ENCODE data around the gene ZFPM1.

The ZFPM1 gene

GRCh38 chr16:88480829-88481228 is 27.7 kb downstream of the ZFPM1 start:
- TF ChIP-seq ZBTB7A (IDR thresholded peaks at IDR 0.05; ENCODE audit: low read depth) (no peak), TCF12 (IDR thresholded peaks at IDR 0.05; ENCODE audit: low read depth) (no peak), RAD21 (IDR thresholded peaks at IDR 0.05; ENCODE audit: low read depth) (no peak), FOXM1 (IDR thresholded peaks at IDR 0.05; ENCODE audit: borderline replicate concordance, low read depth) (no peak), CEBPB (IDR thresholded peaks at IDR 0.05) (no peak)

DNA sequence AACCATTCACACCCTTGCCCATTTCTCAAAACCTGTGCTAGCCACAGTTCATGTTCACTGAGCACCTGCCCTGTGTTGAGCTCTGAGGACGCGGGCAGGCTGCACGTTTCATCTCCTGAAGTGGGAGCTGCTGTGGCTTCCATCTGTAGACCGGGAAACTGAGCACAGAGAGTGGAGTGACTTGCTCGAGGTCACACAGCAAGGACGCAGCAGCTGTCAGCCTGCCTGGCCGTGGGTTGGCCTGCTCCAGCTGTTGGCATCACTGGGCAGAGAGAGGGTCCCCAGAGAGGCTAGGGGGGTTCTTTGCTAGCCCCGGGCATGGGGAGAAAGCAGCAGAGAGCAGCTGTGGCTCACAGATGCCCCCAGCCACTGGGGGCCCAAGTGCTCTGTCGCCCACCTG is 28.8 kb downstream of the ZFPM1 start:
- TF ChIP-seq TCF12 (IDR thresholded peaks at IDR 0.05; ENCODE audit: low read depth) (no peak), MAX (IDR thresholded peaks at IDR 0.05) (no peak), RAD21 (IDR thresholded peaks at IDR 0.05; ENCODE audit: low read depth) (no peak), CEBPB (IDR thresholded peaks at IDR 0.05) (no peak), NFIC (IDR thresholded peaks at IDR 0.05) (no peak), FOXM1 (IDR thresholded peaks at IDR 0.05; ENCODE audit: borderline replicate concordance, low read depth) (no peak), ZBTB7A (IDR thresholded peaks at IDR 0.05; ENCODE audit: low read depth) (no peak), TEAD4 (IDR thresholded peaks at IDR 0.05) (no peak), TAF1 (IDR thresholded peaks at IDR 0.05; ENCODE audit: low read depth) (no peak), YY1 (IDR thresholded peaks at IDR 0.05; ENCODE audit: low read depth) (no peak), USF1 (IDR thresholded peaks at IDR 0.05) (no peak)
- TF ChIP-seq, protein P1, sequence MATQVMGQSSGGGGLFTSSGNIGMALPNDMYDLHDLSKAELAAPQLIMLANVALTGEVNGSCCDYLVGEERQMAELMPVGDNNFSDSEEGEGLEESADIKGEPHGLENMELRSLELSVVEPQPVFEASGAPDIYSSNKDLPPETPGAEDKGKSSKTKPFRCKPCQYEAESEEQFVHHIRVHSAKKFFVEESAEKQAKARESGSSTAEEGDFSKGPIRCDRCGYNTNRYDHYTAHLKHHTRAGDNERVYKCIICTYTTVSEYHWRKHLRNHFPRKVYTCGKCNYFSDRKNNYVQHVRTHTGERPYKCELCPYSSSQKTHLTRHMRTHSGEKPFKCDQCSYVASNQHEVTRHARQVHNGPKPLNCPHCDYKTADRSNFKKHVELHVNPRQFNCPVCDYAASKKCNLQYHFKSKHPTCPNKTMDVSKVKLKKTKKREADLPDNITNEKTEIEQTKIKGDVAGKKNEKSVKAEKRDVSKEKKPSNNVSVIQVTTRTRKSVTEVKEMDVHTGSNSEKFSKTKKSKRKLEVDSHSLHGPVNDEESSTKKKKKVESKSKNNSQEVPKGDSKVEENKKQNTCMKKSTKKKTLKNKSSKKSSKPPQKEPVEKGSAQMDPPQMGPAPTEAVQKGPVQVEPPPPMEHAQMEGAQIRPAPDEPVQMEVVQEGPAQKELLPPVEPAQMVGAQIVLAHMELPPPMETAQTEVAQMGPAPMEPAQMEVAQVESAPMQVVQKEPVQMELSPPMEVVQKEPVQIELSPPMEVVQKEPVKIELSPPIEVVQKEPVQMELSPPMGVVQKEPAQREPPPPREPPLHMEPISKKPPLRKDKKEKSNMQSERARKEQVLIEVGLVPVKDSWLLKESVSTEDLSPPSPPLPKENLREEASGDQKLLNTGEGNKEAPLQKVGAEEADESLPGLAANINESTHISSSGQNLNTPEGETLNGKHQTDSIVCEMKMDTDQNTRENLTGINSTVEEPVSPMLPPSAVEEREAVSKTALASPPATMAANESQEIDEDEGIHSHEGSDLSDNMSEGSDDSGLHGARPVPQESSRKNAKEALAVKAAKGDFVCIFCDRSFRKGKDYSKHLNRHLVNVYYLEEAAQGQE (IDR thresholded peaks at IDR 0.05; ENCODE audit: low read depth): no peak

GRCh38 chr16:88482630-88483391 is 29.7 kb downstream of the ZFPM1 start:
- no peak for TF ChIP-seq EP300 (IDR thresholded peaks at IDR 0.05; ENCODE audit: borderline replicate concordance)
- TF ChIP-seq ZBTB7A (IDR thresholded peaks at IDR 0.05; ENCODE audit: low read depth): 0 out of 2 replicates have a peak, but pooled peaks have one; percentile 21

GRCh38 chr16:88483392-88483641 is 30.2 kb downstream of the ZFPM1 start:
- no peak for TF ChIP-seq MAX (IDR thresholded peaks at IDR 0.05)
- no peak for TF ChIP-seq EP300 (IDR thresholded peaks at IDR 0.05; ENCODE audit: borderline replicate concordance)
- no peak for TF ChIP-seq USF1 (IDR thresholded peaks at IDR 0.05)
- TF ChIP-seq, protein P1 (IDR thresholded peaks at IDR 0.05; ENCODE audit: low read depth): no peak
- TF ChIP-seq CEBPB (IDR thresholded peaks at IDR 0.05): no peak
- no peak for TF ChIP-seq TCF12 (IDR thresholded peaks at IDR 0.05; ENCODE audit: low read depth)
- TF ChIP-seq CREB1 (IDR thresholded peaks at IDR 0.05; ENCODE audit: low read depth): no peak

- TF ChIP-seq CREB1 (IDR thresholded peaks at IDR 0.05; ENCODE audit: low read depth) (no peak), MAX (IDR thresholded peaks at IDR 0.05) (no peak), CEBPB (IDR thresholded peaks at IDR 0.05) (no peak), YY1 (IDR thresholded peaks at IDR 0.05; ENCODE audit: low read depth) (no peak), USF1 (IDR thresholded peaks at IDR 0.05) (no peak), TAF1 (IDR thresholded peaks at IDR 0.05; ENCODE audit: low read depth) (no peak), TCF12 (IDR thresholded peaks at IDR 0.05; ENCODE audit: low read depth) (no peak)
Observed at GRCh38 chr16:88484505-88485365, 31.7 kb downstream of the ZFPM1 start.
